Heart left ventricle (tissue), 16 donors: Measurements from ENCODE around the gene STARD13. TPM values are rescaled to one million over a fixed set of nuclear protein-coding genes. Genes with fewer than 3 reads are reported as not detected.

Source experiments
- ATAC-seq, 4 donors: fragments of 200-7000 bp; cut with Tn5 transposase; one replicate each; pipeline ENCODE4 v1.9.1; 2020 to 2022; ENCODE audit warnings: moderate library complexity in 4 of 4, mild to moderate bottlenecking in 3 of 4, moderate number of reproducible peaks in 1 of 4
- DNase-seq, 5 donors: peaks; one replicate each; pipeline ENCODE4 v3.0.0-alpha.2; 2020
- H3K27ac ChIP-seq, 12 donors: fragments of 200-600 bp; sonication (generic) in 4 of 12; one replicate each; pipeline versions ENCODE4 v1.5.0 to v1.8.0; 2016 to 2022; ENCODE audit warnings: mild to moderate bottlenecking in 2 of 12
- H3K27me3 ChIP-seq, 9 donors: fragments of 200-600 bp; sonication (generic) in 2 of 9; one replicate each; pipeline versions ENCODE4 v1.5.1 to v1.8.0; 2016 to 2022; ENCODE audit warnings: mild to moderate bottlenecking in 3 of 9
- H3K36me3 ChIP-seq, 9 donors: fragments of 200-600 bp; sonication (generic) in 2 of 9; one replicate each; pipeline versions ENCODE4 v1.5.0 to v1.8.0; 2018 to 2022; ENCODE audit warnings: mild to moderate bottlenecking in 2 of 9
- H3K4me1 ChIP-seq, 12 donors: fragments of 200-600 bp; sonication (generic) in 4 of 12; one replicate each; pipeline versions ENCODE4 v1.5.0 to v1.8.0; 2016 to 2022; ENCODE audit warnings: mild to moderate bottlenecking in 3 of 12
- H3K4me3 ChIP-seq, 12 donors: fragments of 200-600 bp; sonication (generic) in 4 of 12; one replicate each; pipeline versions ENCODE4 v1.5.0 to v1.8.0; 2017 to 2022; ENCODE audit warnings: mild to moderate bottlenecking in 9 of 12, moderate library complexity in 4 of 12
- H3K9me3 ChIP-seq, 12 donors: fragments of 200-600 bp; sonication (generic) in 4 of 12; one replicate each; pipeline versions ENCODE4 v1.5.0 to v1.8.0; 2016 to 2022; ENCODE audit warnings: mild to moderate bottlenecking in 1 of 12
- CTCF ChIP-seq, 12 donors: fragments of 200-600 bp; sonication (generic) in 4 of 12; IDR thresholded peaks; one replicate each; pipeline versions ENCODE4 v1.5.0 to v1.8.0; 2018 to 2022; ENCODE audit warnings: antibody characterized with exemption in 12 of 12, mild to moderate bottlenecking in 5 of 12
- POLR2A ChIP-seq, 2 donors: fragments of 450-650 bp; IDR thresholded peaks; one replicate each; pipeline ENCODE4 v1.6.1; 2017; ENCODE audit warnings: antibody characterized with exemption in 2 of 2, mild to moderate bottlenecking in 2 of 2, moderate library complexity in 2 of 2
- WGBS, 4 donors: extraction: QIAGEN DNeasy Blood & Tissue Kit in 2 of 4; methylation state at CpG; one replicate each; pipeline versions ENCODE4 v1.1.5 to v1.1.7; 2013 to 2018; 5-methylcytosine and 5-hydroxymethylcytosine counted together
- intact Hi-C, 10 donors: fragments of 100-400 bp; cut with DNase I; formaldehyde crosslinking; loops; one replicate each; pipeline versions ENCODE4 v1.11.1 to v1.14.2; 2022
- polyA plus RNA-seq, 2 donors: library from polyadenylated mRNA; stranded (reverse); fragments of 200-250 nt; gene quantifications; one replicate each; pipeline ENCODE4 v1.2.3, GENCODE V29; 2013
- total RNA-seq, 9 donors: library from RNA; depleted of rRNA in 2 of 9; stranded (reverse); fragments of >200 nt in 2 of 9; fragmentation: NEBNext Ultra II Directional in 3 of 9; extraction: Animal tissue kit (Norgen Biotek cat#: 25700) in 3 of 9; gene quantifications; one replicate each; pipeline versions ENCODE4 v1.1.0 to v1.2.4, GENCODE V29; 2016 to 2023
- donor health status: ischemic (EF 13 %, LVEDD 7.1; RV severe dilation, severe dysfunction).
- donor health status: healthy with polysubstance abuse.
- donor health status: DM: no; HTN: yes; CAD: no.
- donor health status: DM: no; HTN: no; CAD: no.
- donor health status: ischemic (EF 25% LVEDD 6.9; RV normal size, moderate dysfunction).
- donor health status: ischemic (EF 25% LVEDD 5.7; RV mildly dilated, moderate dysfunction).
- donor health status: healthy.
- donor health status: DM: yes; HTN: yes; CAD: no.
- donor health status: ischemic (EF 35%, LVEDD 5.7; RV mildly dilated, moderate dysfunction).
- donor health status: nonischemic (EF 11% LVEDD 7.7; RV severe dilation, severe dysfunction).
- donor health status: DM: yes; HTN: yes; CAD: no.
- donor health status: PGD.
- donor health status: ischemic (EF 29% LVEDD 5.4; RV normal size, mild dysfunction).
- donor health status: nonischemic (EF 23%, LVEDD 6.1; RV moderate dilation, normal function).

STARD13 gene
- total and polyA plus RNA-seq, 11 donors, result 9.3 to 39.2 (median 28.3) TPM

- WGBS, 4 donors, result 77 to 82% (median 82%) methylated on average over 14 of the region's 14 CpGs
- ATAC-seq (peak in 1 of 4 donors; percentile 11), DNase-seq (peak in 3 of 5 donors; percentile 31 to 51 (median 33))
- TF ChIP-seq POLR2A (IDR thresholded peaks at IDR 0.05), result no peak
- TF ChIP-seq CTCF (IDR thresholded peaks at IDR 0.05), result no peak
- H3K4me1 ChIP-seq, result peaks cover 0 to 47% (median 30%) of the 10 kb centered on the region in 12 donors
- H3K27me3 ChIP-seq, result no peaks in the 10 kb centered on the region
- no peak overlapping the region for H3K4me3 ChIP-seq
- H3K9me3 ChIP-seq, result peaks cover 0 to 9% (median 0%) of the 10 kb centered on the region in 12 donors
- peak overlapping the region in 6 of 12 donors; percentile 20 to 51 (median 40) for H3K27ac ChIP-seq
- peaks cover 0 to 58% (median 31%) of the 10 kb centered on the region in 9 donors for H3K36me3 ChIP-seq
- intact Hi-C loops, result loop anchor here in 2 of 10 donors (10.0 kb wide), 2 partner anchors 56 to 396 kb away; no protein-coding TSS in a partner anchor
Measured at GRCh38 chr13:33138441-33138840, 147.1 kb downstream of the STARD13 start.

GRCh38 chr13:33137721-33138120 is 147.8 kb downstream of the STARD13 start:
- DNase-seq (peak in 1 of 5 donors; percentile 31), ATAC-seq (no peak)
- Histone ChIP-seq H3K27me3 (no peaks in the 10 kb centered on the region), H3K4me1 (peaks cover 0 to 53% (median 35%) of the 10 kb centered on the region in 12 donors), H3K9me3 (peaks cover 0 to 9% (median 0%) of the 10 kb centered on the region in 12 donors), H3K27ac (peak overlapping the region in 1 of 12 donors; percentile 14), H3K4me3 (no peak overlapping the region), H3K36me3 (peaks cover 0 to 52% (median 31%) of the 10 kb centered on the region in 9 donors)
- TF ChIP-seq POLR2A (IDR thresholded peaks at IDR 0.05) (no peak), CTCF (IDR thresholded peaks at IDR 0.05) (no peak)
- intact Hi-C loops, result loop anchor here in 2 of 10 donors (10.0 kb wide), 2 partner anchors 57 to 397 kb away; no protein-coding TSS in a partner anchor
- WGBS, 4 donors, result 84 to 86% (median 86%) methylated on average over 4 of the region's 4 CpGs

- H3K36me3 ChIP-seq, result peaks cover 0 to 46% (median 23%) of the 10 kb centered on the region in 9 donors
- peaks cover 0 to 48% (median 29%) of the 10 kb centered on the region in 12 donors for H3K4me1 ChIP-seq
- ATAC-seq (no peak), DNase-seq (no peak)
- intact Hi-C loops, result loop anchor here in 2 of 10 donors (10.0 kb wide), 2 partner anchors 60 to 400 kb away; no protein-coding TSS in a partner anchor
- 83 to 96% (median 90%) methylated on average over 1 of the region's 1 CpG for WGBS, 4 donors
- H3K9me3 ChIP-seq, result peaks cover 0 to 9% (median 0%) of the 10 kb centered on the region in 12 donors
- no peak overlapping the region for H3K27ac ChIP-seq
- H3K4me3 ChIP-seq, result no peak overlapping the region
- H3K27me3 ChIP-seq, result no peaks in the 10 kb centered on the region
- TF ChIP-seq CTCF (IDR thresholded peaks at IDR 0.05) (no peak), POLR2A (IDR thresholded peaks at IDR 0.05) (no peak)
Measured at GRCh38 chr13:33135097-33135496, 150.5 kb downstream of the STARD13 start.

- Histone ChIP-seq H3K27ac (peak overlapping the region in 1 of 12 donors; percentile 50), H3K4me3 (no peak overlapping the region), H3K4me1 (peaks cover 0 to 41% (median 26%) of the 10 kb centered on the region in 12 donors), H3K36me3 (peaks cover 0 to 50% (median 28%) of the 10 kb centered on the region in 9 donors), H3K9me3 (peaks cover 0 to 9% (median 0%) of the 10 kb centered on the region in 12 donors), H3K27me3 (no peaks in the 10 kb centered on the region)
- intact Hi-C loops, result loop anchor here in 2 of 10 donors (10.0 kb wide), 2 partner anchors 61 to 401 kb away; no protein-coding TSS in a partner anchor
- WGBS, 4 donors, result 58 to 96% (median 77%) methylated on average over 3 of the region's 3 CpGs
- no peak for ATAC-seq
- TF ChIP-seq CTCF (IDR thresholded peaks at IDR 0.05), result no peak
- no peak for TF ChIP-seq POLR2A (IDR thresholded peaks at IDR 0.05)
- no peak for DNase-seq
Measured at GRCh38 chr13:33134213-33134612, 151.3 kb downstream of the STARD13 start.
